ENCODE results near the gene SSRP1.

- TF ChIP-seq, protein P1, sequence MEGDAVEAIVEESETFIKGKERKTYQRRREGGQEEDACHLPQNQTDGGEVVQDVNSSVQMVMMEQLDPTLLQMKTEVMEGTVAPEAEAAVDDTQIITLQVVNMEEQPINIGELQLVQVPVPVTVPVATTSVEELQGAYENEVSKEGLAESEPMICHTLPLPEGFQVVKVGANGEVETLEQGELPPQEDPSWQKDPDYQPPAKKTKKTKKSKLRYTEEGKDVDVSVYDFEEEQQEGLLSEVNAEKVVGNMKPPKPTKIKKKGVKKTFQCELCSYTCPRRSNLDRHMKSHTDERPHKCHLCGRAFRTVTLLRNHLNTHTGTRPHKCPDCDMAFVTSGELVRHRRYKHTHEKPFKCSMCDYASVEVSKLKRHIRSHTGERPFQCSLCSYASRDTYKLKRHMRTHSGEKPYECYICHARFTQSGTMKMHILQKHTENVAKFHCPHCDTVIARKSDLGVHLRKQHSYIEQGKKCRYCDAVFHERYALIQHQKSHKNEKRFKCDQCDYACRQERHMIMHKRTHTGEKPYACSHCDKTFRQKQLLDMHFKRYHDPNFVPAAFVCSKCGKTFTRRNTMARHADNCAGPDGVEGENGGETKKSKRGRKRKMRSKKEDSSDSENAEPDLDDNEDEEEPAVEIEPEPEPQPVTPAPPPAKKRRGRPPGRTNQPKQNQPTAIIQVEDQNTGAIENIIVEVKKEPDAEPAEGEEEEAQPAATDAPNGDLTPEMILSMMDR (IDR thresholded peaks at IDR 0.05) = no peak
- no peak for TF ChIP-seq POLR2A (IDR thresholded peaks at IDR 0.05)
Measured at GRCh38 chr11:57358991-57359390, 23.3 kb upstream of the SSRP1 start.

Data from adrenal gland (tissue), 5 donors.